Adrenal gland (tissue), 5 donors: ENCODE measurements around the gene APMAP.

ENCODE experiments used
- CTCF ChIP-seq, 6 experiments: fragments of 450-650 bp in 4 of 6; fragments of 200-600 bp in 2 of 6; sonication (generic) in 1 of 6; IDR thresholded peaks; 1 replicate in 5 of 6; 2 replicates in 1 of 6; pipeline versions ENCODE4 v1.5.1 to v1.8.0; 2016 to 2021; ENCODE audit warnings: antibody characterized with exemption in 6 of 6, mild to moderate bottlenecking in 2 of 6, moderate library complexity in 1 of 6
- POLR2A ChIP-seq, 2 donors: fragments of 450-650 bp; IDR thresholded peaks; one replicate each; pipeline ENCODE4 v1.6.1; 2017; ENCODE audit warnings: antibody characterized with exemption in 2 of 2, mild to moderate bottlenecking in 2 of 2, moderate library complexity in 1 of 2
- donor health status: DM: no; HTN: no; CAD: no.

- peak; percentile 86 to 99 (median 95) for TF ChIP-seq CTCF (IDR thresholded peaks at IDR 0.05)
- no peak for TF ChIP-seq POLR2A (IDR thresholded peaks at IDR 0.05)
Observed at GRCh38 chr20:24994470-24995368, 2.2 kb upstream of the APMAP start.
